NCI-H2081 (cell line): Measurements from ENCODE around the gene CHAC1.

ENCODE experiments used
- DNase-seq, 2 experiments: peaks; one replicate each; lab custom pipeline; 2025; lab: John Stamatoyannopoulos, UW

CHAC1 gene

GRCh38 chr15:40985541-40986330 lies 32.5 kb downstream of the CHAC1 start:
- DNase-seq, result no peak

DNA sequence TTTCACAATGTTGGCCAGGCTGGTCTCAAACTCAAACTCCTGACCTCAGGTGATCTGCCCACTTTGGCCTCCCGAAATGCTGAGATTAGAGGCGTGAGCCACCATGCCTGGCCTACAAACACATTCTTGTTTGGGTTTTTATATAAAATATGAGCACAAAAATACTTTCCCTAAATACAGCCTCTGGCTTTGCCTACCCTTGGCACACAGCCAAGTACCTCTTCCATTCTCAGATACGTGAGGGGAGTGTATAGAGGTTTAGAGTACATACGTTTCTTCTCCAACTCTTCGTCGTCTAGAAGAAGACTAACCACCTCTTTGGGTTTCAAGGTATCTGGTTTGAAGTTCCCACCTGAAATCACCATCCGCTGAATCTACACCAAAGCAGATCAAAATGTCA lies 33.5 kb downstream of the CHAC1 start:
- DNase-seq, result no peak

DNA sequence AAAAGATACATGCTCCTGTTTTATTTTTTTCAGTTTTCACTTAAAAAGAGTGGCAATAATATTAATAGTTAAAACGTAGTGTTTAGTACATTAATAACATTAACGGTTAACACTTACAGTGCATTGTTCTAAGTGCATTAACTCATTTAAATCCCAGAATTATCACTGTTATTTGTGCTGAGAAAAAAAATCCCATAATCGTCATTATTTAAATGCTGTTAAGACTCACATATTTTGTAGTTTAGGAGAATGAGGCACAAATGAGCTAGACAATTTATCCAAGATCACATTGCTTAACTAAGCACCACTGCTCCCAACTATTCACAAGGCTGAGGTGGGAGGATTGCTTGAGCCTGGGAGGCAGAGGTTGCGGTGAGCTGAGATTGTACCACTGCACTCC lies 34.9 kb downstream of the CHAC1 start:
- no peak for DNase-seq

DNA sequence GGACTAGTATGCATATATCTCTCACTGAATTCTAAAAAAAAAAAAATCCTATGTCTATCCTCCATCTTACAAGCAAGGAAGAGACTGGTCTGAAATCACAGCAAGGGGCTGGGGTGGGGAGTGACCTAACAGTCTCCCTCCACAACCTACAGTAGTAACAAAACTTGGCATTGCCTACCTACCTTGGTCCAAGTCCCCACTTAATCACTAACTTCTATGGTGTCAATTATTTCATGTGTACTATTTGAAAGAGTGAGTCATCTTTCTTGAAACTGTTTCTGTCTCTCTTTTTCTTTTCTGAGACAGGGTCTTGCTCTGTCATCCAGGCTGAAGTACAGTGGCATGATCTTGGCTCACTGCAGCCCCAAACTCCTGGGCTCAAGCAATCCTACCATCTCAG lies 36.8 kb downstream of the CHAC1 start:
- no peak for DNase-seq

DNA sequence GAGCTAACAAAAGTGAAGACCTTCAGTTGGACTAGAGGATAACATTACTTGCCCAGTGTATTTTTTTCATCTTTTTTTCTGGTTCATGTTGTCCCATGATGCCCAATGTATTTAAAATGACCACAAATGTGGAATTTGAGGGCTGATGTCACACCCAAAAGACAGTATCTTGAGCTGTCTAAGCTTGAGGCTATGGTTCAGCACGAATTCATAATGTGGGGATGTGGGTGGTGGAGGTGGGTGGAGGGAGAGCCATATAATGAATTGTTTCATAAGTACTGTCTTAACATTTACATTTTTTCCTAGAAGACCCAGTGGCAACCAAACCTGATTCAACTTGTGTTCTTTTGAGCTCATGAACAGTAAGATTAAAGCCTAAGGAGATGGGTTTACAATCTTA lies 37.5 kb downstream of the CHAC1 start:
- no peak for DNase-seq

DNA sequence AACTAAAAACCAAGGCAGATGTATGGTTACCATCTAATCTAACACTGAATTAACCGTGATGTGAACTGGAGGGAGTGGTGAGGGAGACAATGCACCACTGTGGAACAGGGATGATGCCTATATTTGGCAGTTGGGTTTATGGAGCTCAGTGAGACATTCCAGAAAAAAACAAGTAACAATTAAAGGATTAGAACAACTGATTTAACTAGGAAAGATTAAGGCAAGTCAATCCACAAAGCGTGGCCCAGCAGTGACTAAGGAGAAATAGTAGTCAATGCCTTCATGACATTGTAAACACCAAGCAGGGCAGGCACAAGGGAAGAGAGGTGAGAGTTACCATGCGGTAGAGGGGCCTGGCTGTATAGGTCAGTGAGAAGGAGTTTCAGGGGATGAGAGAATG lies 38.1 kb downstream of the CHAC1 start:
- DNase-seq, result no peak

- no peak for DNase-seq
Observed at GRCh38 chr15:40992241-40992741, 39.0 kb downstream of the CHAC1 start.

DNA sequence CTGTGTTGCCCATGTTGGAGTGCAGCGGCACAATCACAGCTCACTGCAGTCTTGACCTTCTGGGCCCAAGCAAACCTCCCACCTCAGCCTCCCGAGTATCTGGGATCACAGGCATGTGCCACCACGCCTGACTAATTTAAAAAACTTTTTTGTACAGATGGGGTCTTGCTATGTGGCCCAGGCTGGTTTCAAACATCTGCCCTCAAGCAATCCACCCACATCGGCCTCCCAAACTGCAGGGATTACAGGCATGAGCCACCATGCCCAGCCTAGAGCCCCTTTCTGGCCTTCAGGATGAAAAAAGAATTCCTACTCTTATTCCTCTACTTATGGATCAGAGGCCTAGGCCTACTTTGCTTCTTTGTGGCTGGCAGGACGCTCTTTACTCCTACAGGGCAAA lies 39.6 kb downstream of the CHAC1 start:
- no peak for DNase-seq

DNA sequence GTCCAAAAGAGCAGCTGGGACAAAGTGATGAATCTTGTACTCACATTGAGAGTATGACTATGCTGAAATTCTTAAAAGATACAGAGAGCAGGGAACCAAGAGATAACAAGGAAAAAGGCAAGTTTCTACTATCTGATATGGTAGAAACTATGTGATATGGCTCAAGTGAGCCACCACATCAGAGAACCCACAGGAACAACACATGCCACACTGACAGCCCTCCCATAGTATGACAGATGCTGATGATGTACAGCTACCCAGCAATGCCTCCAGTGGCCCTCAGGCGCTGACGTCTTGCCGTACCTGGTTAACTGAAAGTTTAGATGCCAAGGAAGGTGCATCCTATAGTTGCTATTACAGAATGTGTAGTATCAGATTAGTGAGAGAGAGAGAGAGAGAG lies 42.4 kb downstream of the CHAC1 start:
- DNase-seq, result no peak

GRCh38 chr15:40999190-40999589 lies 45.9 kb downstream of the CHAC1 start:
- DNase-seq, result no peak

- DNase-seq, result no peak
Observed at GRCh38 chr15:41001524-41002214, 48.4 kb downstream of the CHAC1 start.

GRCh38 chr15:41004490-41004889 lies 51.2 kb downstream of the CHAC1 start:
- DNase-seq, result peak; percentile 51 to 86
